SK-N-SH (cell line): ENCODE data around the gene SIN3A. TPM values are rescaled to one million over a fixed set of nuclear protein-coding genes. Genes with fewer than 3 reads are reported as not detected.

Experiments used
- CTCF ChIA-PET: fragments of 300-600, 350-600 bp; formaldehyde crosslinking; extraction: SDS; loops from one replicate; lab custom pipeline; 2021; lab: Yijun Ruan, JAX
- POLR2A ChIA-PET: fragments of 350-600 bp; sonication (Branson Sonifier 250); formaldehyde crosslinking; extraction: SDS; loops from one replicate; lab custom pipeline; 2020; ENCODE audit warnings: antibody characterized with exemption, inconsistent platforms; lab: Yijun Ruan, JAX
- DNase-seq: peaks from one replicate; pipeline ENCODE4 v3.0.0; 2012
- H2AFZ ChIP-seq: fragments of 200-600 bp; sonication (generic); 2 replicates; pipeline ENCODE4 v1.8.1; 2016; ENCODE audit warnings: antibody characterized with exemption, mild to moderate bottlenecking, low read depth
- H3F3A ChIP-seq: fragments of 200-600 bp; sonication (generic); replicated peaks from 2 replicates; pipeline ENCODE3; 2016; ENCODE audit warnings: antibody characterized with exemption, mild to moderate bottlenecking; ENCODE audit not compliant: insufficient read depth
- H3K27ac ChIP-seq, 2 experiments: fragments of 200-500 bp in 1 of 2; fragments of 200-600 bp in 1 of 2; sonication (Bioruptor generic) in 1 of 2; sonication (generic), shearing (Covaris generic) in 1 of 2; 2 replicates each; pipeline versions ENCODE4 v1.5.1 to v1.6.1; 2014 to 2016; ENCODE audit warnings: low read depth in 2 of 2, inconsistent platforms in 1 of 2, low read length in 1 of 2, mild to moderate bottlenecking in 1 of 2, mixed read lengths in 1 of 2
- H3K27me3 ChIP-seq: fragments of 200-600 bp; sonication (generic), shearing (Covaris generic); 2 replicates; pipeline ENCODE4 v1.6.1; 2016; ENCODE audit warnings: mixed run types; ENCODE audit not compliant: insufficient read depth
- H3K36me3 ChIP-seq, 2 experiments: fragments of 200-500 bp in 1 of 2; fragments of 200-600 bp in 1 of 2; sonication (Bioruptor generic) in 1 of 2; sonication (generic) in 1 of 2; replicated peaks in 1 of 2; 2 replicates each; pipeline versions ENCODE3 to v1.5.1; 2014 to 2016; ENCODE audit warnings: low read length in 1 of 2, mild to moderate bottlenecking in 1 of 2; ENCODE audit not compliant: insufficient read depth in 2 of 2, control insufficient read depth in 1 of 2
- H3K4me1 ChIP-seq, 2 experiments: fragments of 200-500 bp in 1 of 2; fragments of 200-600 bp in 1 of 2; sonication (Bioruptor generic) in 1 of 2; sonication (generic), shearing (Covaris generic) in 1 of 2; 2 replicates each; pipeline versions ENCODE4 v1.5.1 to v1.6.1; 2014 to 2016; ENCODE audit warnings: low read depth in 1 of 2, low read length in 1 of 2, mixed run types in 1 of 2; ENCODE audit not compliant: insufficient read depth in 2 of 2, control insufficient read depth in 1 of 2
- H3K4me2 ChIP-seq: fragments of 200-600 bp; sonication (generic), shearing (Covaris generic); 2 replicates; pipeline ENCODE4 v1.6.1; 2017; ENCODE audit warnings: mixed run types
- H3K4me3 ChIP-seq, 2 experiments: fragments of 200-500 bp in 1 of 2; fragments of 200-600 bp in 1 of 2; sonication (Bioruptor generic) in 1 of 2; sonication (generic), shearing (Covaris generic) in 1 of 2; 2 replicates each; pipeline versions ENCODE4 v1.5.1 to v1.8.1; 2014 to 2016; ENCODE audit warnings: low read depth in 2 of 2, inconsistent platforms in 1 of 2, low read length in 1 of 2, mild to moderate bottlenecking in 1 of 2, mixed read lengths in 1 of 2, moderate library complexity in 1 of 2
- H3K79me2 ChIP-seq: fragments of 200-600 bp; sonication (generic); 2 replicates; pipeline ENCODE4 v1.8.1; 2017; ENCODE audit warnings: mild to moderate bottlenecking; ENCODE audit not compliant: insufficient read depth
- H3K9ac ChIP-seq: fragments of 200-600 bp; sonication (generic); 2 replicates; pipeline ENCODE4 v1.6.1; 2017; ENCODE audit warnings: mixed run types
- H3K9me2 ChIP-seq: fragments of 200-600 bp; sonication (generic); 2 replicates; pipeline ENCODE4 v1.6.1; 2017; ENCODE audit warnings: mixed run types
- H3K9me3 ChIP-seq: fragments of 200-600 bp; sonication (generic); 2 replicates; pipeline ENCODE4 v1.6.1; 2017; ENCODE audit warnings: mixed run types, mild to moderate bottlenecking, moderate library complexity
- H4K20me1 ChIP-seq: fragments of 200-600 bp; sonication (generic); 2 replicates; pipeline ENCODE4 v1.6.1; 2017; ENCODE audit warnings: mild to moderate bottlenecking, mixed run types; ENCODE audit not compliant: insufficient read depth
- CHD2 ChIP-seq: fragments of 150-350 bp; IDR thresholded peaks from 2 replicates; pipeline ENCODE4 v1.6.1; 2018; ENCODE audit warnings: low read length; ENCODE audit not compliant: partially characterized antibody
- CTCF ChIP-seq: fragments of 200-600 bp; sonication (generic); IDR thresholded peaks from 2 replicates; pipeline ENCODE4 v1.6.1; 2017; ENCODE audit warnings: antibody characterized with exemption, mild to moderate bottlenecking, moderate library complexity
- ELF1 ChIP-seq: IDR thresholded peaks from 2 replicates; pipeline ENCODE4 v1.4.0; 2012
- EP300 ChIP-seq, 2 experiments: IDR thresholded peaks; 2 replicates each; pipeline versions ENCODE4 v1.4.0 to v1.6.1; 2012; ENCODE audit warnings: borderline replicate concordance in 1 of 2, low read depth in 1 of 2, low read length in 1 of 2
- FOSL2 ChIP-seq: IDR thresholded peaks from 2 replicates; pipeline ENCODE4 v1.4.0; 2012; ENCODE audit warnings: low read depth, mild to moderate bottlenecking, moderate library complexity, borderline replicate concordance
- FOXJ3 ChIP-seq: sonication (generic); formaldehyde crosslinking; IDR thresholded peaks from 2 replicates; pipeline ENCODE4 v1.5.1; 2020; ENCODE audit warnings: mild to moderate bottlenecking, missing genetic modification reagents
- GABPA ChIP-seq: IDR thresholded peaks from 2 replicates; pipeline ENCODE4 v1.4.0; 2012; ENCODE audit warnings: low read depth, mild to moderate bottlenecking
- GATA2 ChIP-seq: sonication (generic); formaldehyde crosslinking; IDR thresholded peaks from 2 replicates; pipeline ENCODE4 v1.5.0; 2020; ENCODE audit warnings: mild to moderate bottlenecking, missing genetic modification reagents
- IRF3 ChIP-seq: fragments of 150-350 bp; IDR thresholded peaks from 2 replicates; pipeline ENCODE4 v1.6.1; 2016; ENCODE audit warnings: mild to moderate bottlenecking, low read depth, low read length
- JUND ChIP-seq: IDR thresholded peaks from 2 replicates; pipeline ENCODE4 v1.4.0; 2012
- MEF2A ChIP-seq: IDR thresholded peaks from 2 replicates; pipeline ENCODE4 v1.4.0; 2012; ENCODE audit warnings: low read depth, borderline replicate concordance
- NFIC ChIP-seq: IDR thresholded peaks from 2 replicates; pipeline ENCODE4 v1.4.0; 2012; ENCODE audit warnings: borderline replicate concordance
- NRF1 ChIP-seq: IDR thresholded peaks from 2 replicates; pipeline ENCODE4 v1.6.1; 2012; ENCODE audit warnings: low read depth, mild to moderate bottlenecking, low read length
- RAD21 ChIP-seq: IDR thresholded peaks from 2 replicates; pipeline ENCODE4 v1.6.1; 2012; ENCODE audit warnings: mild to moderate bottlenecking, low read length
- RCOR1 ChIP-seq: fragments of 150-350 bp; IDR thresholded peaks from 2 replicates; pipeline ENCODE4 v1.6.1; 2017; ENCODE audit warnings: antibody characterized with exemption, low read length
- RXRA ChIP-seq: IDR thresholded peaks from 2 replicates; pipeline ENCODE4 v1.4.0; 2012; ENCODE audit warnings: low read depth, mild to moderate bottlenecking, borderline replicate concordance
- SIN3A ChIP-seq: IDR thresholded peaks from 2 replicates; pipeline ENCODE4 v1.6.1; 2012; ENCODE audit warnings: low read depth, mild to moderate bottlenecking, low read length, moderate library complexity, borderline replicate concordance
- SMC3 ChIP-seq: IDR thresholded peaks from 2 replicates; pipeline ENCODE4 v1.6.1; 2012; ENCODE audit warnings: low read depth, low read length, improper control_type of control experiment
- TCF12 ChIP-seq: IDR thresholded peaks from 2 replicates; pipeline ENCODE4 v1.4.0; 2012
- TEAD4 ChIP-seq: IDR thresholded peaks from 2 replicates; pipeline ENCODE4 v1.4.0; 2012; ENCODE audit warnings: mild to moderate bottlenecking, borderline replicate concordance; ENCODE audit not compliant: insufficient read depth
- YY1 ChIP-seq: IDR thresholded peaks from 2 replicates; pipeline ENCODE4 v1.4.0; 2012; ENCODE audit warnings: low read depth, mild to moderate bottlenecking
- WGBS: methylation state at CpG from one replicate; pipeline ENCODE4 v1.1.6; 2017; ENCODE audit warnings: low lambda C conversion rate; 5-methylcytosine and 5-hydroxymethylcytosine counted together
- polyA plus RNA-seq, 3 experiments: library from polyadenylated mRNA; depleted of rRNA; stranded (reverse); fragments of >200 nt; gene quantifications; 2 replicates each; pipeline ENCODE4 v1.2.3, GENCODE V29; 2012
- TF ChIP-seq, protein P1 (sequence below): IDR thresholded peaks from 2 replicates; pipeline ENCODE4 v1.4.0; 2012; ENCODE audit warnings: low read depth
- TF ChIP-seq, protein P2 (sequence below): IDR thresholded peaks from 2 replicates; pipeline ENCODE4 v1.4.0; 2012; ENCODE audit warnings: low read depth, borderline replicate concordance

The SIN3A gene
- polyA plus RNA-seq, 1 of the 3 experiments (the other 2 are of a cell fraction), result 32.2 TPM

DNA sequence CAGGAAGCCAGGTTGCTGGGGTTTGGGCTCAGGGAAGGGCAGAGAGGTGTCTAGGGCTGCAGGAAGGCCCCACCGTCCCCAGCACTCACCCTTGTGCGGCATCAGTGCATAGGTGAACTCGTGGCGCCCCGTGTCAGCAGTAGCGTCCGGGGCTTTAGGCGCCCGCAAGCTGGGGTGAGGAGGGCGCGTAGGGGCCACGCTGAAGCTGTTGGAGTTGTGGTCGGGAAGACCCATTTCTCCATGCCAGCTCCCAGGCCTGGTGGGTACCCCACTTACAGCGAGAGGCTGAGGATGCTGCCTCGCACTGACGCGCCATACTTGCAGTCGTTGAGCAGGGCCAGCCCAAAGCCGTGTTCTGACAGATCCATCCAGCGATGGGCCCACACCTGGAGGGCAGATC, 95.0 kb downstream of the SIN3A start:
- no peak overlapping the region for H3K4me2 ChIP-seq
- H3K79me2 ChIP-seq, result no peaks in the 10 kb centered on the region
- no peaks in the 10 kb centered on the region for H3K4me1 ChIP-seq
- DNase-seq, result no peak
- H3K9me3 ChIP-seq, result no peaks in the 10 kb centered on the region
- no peak overlapping the region for H3K27ac ChIP-seq
- ChIA-PET CTCF (interaction anchor here (1.0 to 5.4 kb wide), 2 partner anchors 11 to 327 kb away, joined by 3 to 29 read pairs; partner anchors contain the start of gene MAN2C1), POLR2A (interaction anchor here (1.9 kb wide), 1 partner anchor 12 kb away, joined by 7 read pairs; the partner anchor contains the start of gene MAN2C1)
- WGBS, result 80% methylated on average over 1 of the region's 20 CpGs
- no peak overlapping the region for H2AFZ ChIP-seq
- no peaks in the 10 kb centered on the region for H4K20me1 ChIP-seq
- H3K36me3 ChIP-seq, result peaks cover 0 to 43% of the 10 kb centered on the region in 2 experiments
- no peaks in the 10 kb centered on the region for H3K27me3 ChIP-seq
- no peak overlapping the region for H3K4me3 ChIP-seq
- no peaks in the 10 kb centered on the region for H3K9me2 ChIP-seq
- no peak overlapping the region for H3K9ac ChIP-seq
- peaks cover 3% of the 10 kb centered on the region for H3F3A ChIP-seq
- TF ChIP-seq CHD2 (no peak), TEAD4 (no peak), EP300 (IDR thresholded peaks at IDR 0.05; ENCODE audit: borderline replicate concordance in 1 of 2, low read depth in 1 of 2, low read length in 1 of 2) (no peak), NRF1 (no peak), RXRA (no peak)
- TF ChIP-seq, protein P1, sequence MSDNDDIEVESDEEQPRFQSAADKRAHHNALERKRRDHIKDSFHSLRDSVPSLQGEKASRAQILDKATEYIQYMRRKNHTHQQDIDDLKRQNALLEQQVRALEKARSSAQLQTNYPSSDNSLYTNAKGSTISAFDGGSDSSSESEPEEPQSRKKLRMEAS, result no peak
- TF ChIP-seq, all 33 proteins: peak for 0

GRCh38 chr15:75356006-75356405, 95.5 kb downstream of the SIN3A start:
- Histone ChIP-seq H3K9me2 (no peaks in the 10 kb centered on the region), H3K79me2 (no peaks in the 10 kb centered on the region), H3K4me1 (no peaks in the 10 kb centered on the region), H3K4me2 (no peak overlapping the region), H3K9me3 (no peaks in the 10 kb centered on the region), H3F3A (peaks cover 4% of the 10 kb centered on the region), H3K27ac (no peak overlapping the region), H3K4me3 (no peak overlapping the region), H3K27me3 (no peaks in the 10 kb centered on the region), H3K36me3 (peaks cover 0 to 41% of the 10 kb centered on the region in 2 experiments), H2AFZ (no peak overlapping the region), H3K9ac (no peak overlapping the region), H4K20me1 (no peaks in the 10 kb centered on the region)
- WGBS, result 99% methylated on average over 15 of the region's 28 CpGs
- ChIA-PET POLR2A (interaction anchor here (1.9 kb wide), 1 partner anchor 12 kb away, joined by 7 read pairs; the partner anchor contains the start of gene MAN2C1), CTCF (interaction anchor here (1.0 to 5.4 kb wide), 2 partner anchors 11 to 327 kb away, joined by 3 to 29 read pairs; partner anchors contain the start of gene MAN2C1)
- no peak for DNase-seq
- TF ChIP-seq SMC3, result no peak
- TF ChIP-seq IRF3, result no peak
- no peak for TF ChIP-seq RAD21
- TF ChIP-seq GATA2, result no peak
- TF ChIP-seq NRF1, result no peak
- TF ChIP-seq, protein P2, sequence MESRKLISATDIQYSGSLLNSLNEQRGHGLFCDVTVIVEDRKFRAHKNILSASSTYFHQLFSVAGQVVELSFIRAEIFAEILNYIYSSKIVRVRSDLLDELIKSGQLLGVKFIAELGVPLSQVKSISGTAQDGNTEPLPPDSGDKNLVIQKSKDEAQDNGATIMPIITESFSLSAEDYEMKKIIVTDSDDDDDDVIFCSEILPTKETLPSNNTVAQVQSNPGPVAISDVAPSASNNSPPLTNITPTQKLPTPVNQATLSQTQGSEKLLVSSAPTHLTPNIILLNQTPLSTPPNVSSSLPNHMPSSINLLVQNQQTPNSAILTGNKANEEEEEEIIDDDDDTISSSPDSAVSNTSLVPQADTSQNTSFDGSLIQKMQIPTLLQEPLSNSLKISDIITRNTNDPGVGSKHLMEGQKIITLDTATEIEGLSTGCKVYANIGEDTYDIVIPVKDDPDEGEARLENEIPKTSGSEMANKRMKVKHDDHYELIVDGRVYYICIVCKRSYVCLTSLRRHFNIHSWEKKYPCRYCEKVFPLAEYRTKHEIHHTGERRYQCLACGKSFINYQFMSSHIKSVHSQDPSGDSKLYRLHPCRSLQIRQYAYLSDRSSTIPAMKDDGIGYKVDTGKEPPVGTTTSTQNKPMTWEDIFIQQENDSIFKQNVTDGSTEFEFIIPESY, result no peak
- TF ChIP-seq NFIC, result no peak
- no peak for TF ChIP-seq RXRA
- TF ChIP-seq MEF2A, result no peak
- TF ChIP-seq YY1, result no peak
- TF ChIP-seq EP300 (IDR thresholded peaks at IDR 0.05; ENCODE audit: borderline replicate concordance in 1 of 2, low read depth in 1 of 2, low read length in 1 of 2), result no peak
- no peak for TF ChIP-seq SIN3A
- TF ChIP-seq TCF12, result no peak
- TF ChIP-seq JUND, result no peak
- no peak for TF ChIP-seq RCOR1
- no peak for TF ChIP-seq FOSL2
- TF ChIP-seq ELF1, result no peak
- no peak for TF ChIP-seq GABPA
- TF ChIP-seq CTCF, result no peak
- no peak for TF ChIP-seq FOXJ3
